Mucosa of descending colon (tissue), 3 donors: ENCODE results near the gene EXT2. TPM values are rescaled to one million over a fixed set of nuclear protein-coding genes. Genes with fewer than 3 reads are reported as not detected.

Experiments
- ATAC-seq: fragments of 200-7000 bp; cut with Tn5 transposase; one replicate; pipeline ENCODE4 v1.9.1; 2020; ENCODE audit warnings: mild to moderate bottlenecking, moderate library complexity
- DNase-seq, 3 donors: peaks; one replicate each; pipeline ENCODE4 v3.0.0-alpha.2; 2020
- H3K36me3 ChIP-seq: fragments of 200-600 bp; one replicate; pipeline ENCODE4 v1.8.0; 2021; ENCODE audit warnings: low read depth, mild to moderate bottlenecking
- H3K4me1 ChIP-seq: fragments of 200-600 bp; one replicate; pipeline ENCODE4 v1.8.0; 2021; ENCODE audit warnings: low read depth, mild to moderate bottlenecking
- H3K4me3 ChIP-seq: fragments of 200-600 bp; one replicate; pipeline ENCODE4 v1.8.0; 2021; ENCODE audit warnings: mild to moderate bottlenecking
- H3K9me3 ChIP-seq: fragments of 200-600 bp; one replicate; pipeline ENCODE4 v1.8.0; 2021; ENCODE audit warnings: mild to moderate bottlenecking
- CTCF ChIP-seq: fragments of 200-600 bp; IDR thresholded peaks from one replicate; pipeline ENCODE4 v1.8.0; 2022; ENCODE audit warnings: antibody characterized with exemption, mild to moderate bottlenecking
- intact Hi-C, 2 donors: fragments of 100-400 bp; cut with DNase I in 1 of 2; cut with micrococcal nuclease in 1 of 2; formaldehyde crosslinking; loops; one replicate each; pipeline versions ENCODE4 v1.11.0 to v1.11.1; 2022; cut with DNase I, micrococcal nuclease
- total RNA-seq, 3 donors: library from RNA; stranded (reverse); fragmentation: NEBNext Ultra II Directional in 2 of 3; extraction: Animal tissue kit (Norgen Biotek cat#: 25700) in 2 of 3; gene quantifications; one replicate each; pipeline versions ENCODE4 v1.2.1 to v1.2.4, GENCODE V29; 2021 to 2023
- donor health status: DM: no; HTN: no; CAD: no; lungs with moderate emphysema.
- donor health status: DM: no; HTN: no; CAD: no.
- donor health status: DM: no; HTN: yes; CAD: no.

EXT2 gene
- total RNA-seq, 3 donors from 2014 or later = 53.3 to 59.7 (median 57.2) TPM

GRCh38 chr11:44085330-44085729 is 10.1 kb upstream of the EXT2 start:
- DNase-seq = no peak
- ATAC-seq = no peak
- intact Hi-C loops = no loop called here
- Histone ChIP-seq H3K4me3 (no peak overlapping the region), H3K4me1 (no peaks in the 10 kb centered on the region), H3K9me3 (no peaks in the 10 kb centered on the region), H3K36me3 (no peaks in the 10 kb centered on the region)
- TF ChIP-seq CTCF = no peak

GRCh38 chr11:44088377-44088776 is 7.1 kb upstream of the EXT2 start:
- no peak for TF ChIP-seq CTCF
- ATAC-seq = no peak

GRCh38 chr11:44088871-44089270 is 6.6 kb upstream of the EXT2 start:
- DNase-seq (no peak), ATAC-seq (no peak)
- intact Hi-C loops = no loop called here
- Histone ChIP-seq H3K36me3 (no peaks in the 10 kb centered on the region), H3K9me3 (no peaks in the 10 kb centered on the region), H3K4me1 (no peaks in the 10 kb centered on the region), H3K4me3 (no peak overlapping the region)
- TF ChIP-seq CTCF = no peak

More at GRCh38 chr11:44088377-44088776, 7.1 kb upstream of the EXT2 start:
- intact Hi-C loops = no loop called here
- no peaks in the 10 kb centered on the region for H3K4me1 ChIP-seq
- no peak overlapping the region for H3K4me3 ChIP-seq
- no peaks in the 10 kb centered on the region for H3K9me3 ChIP-seq
- no peak for DNase-seq
- no peaks in the 10 kb centered on the region for H3K36me3 ChIP-seq

GRCh38 chr11:44090539-44090938 is 4.9 kb upstream of the EXT2 start:
- Histone ChIP-seq H3K4me1 (no peaks in the 10 kb centered on the region), H3K4me3 (no peak overlapping the region), H3K36me3 (no peaks in the 10 kb centered on the region), H3K9me3 (no peaks in the 10 kb centered on the region)
- no peak for DNase-seq
- no peak for ATAC-seq
- intact Hi-C loops = no loop called here
- no peak for TF ChIP-seq CTCF

GRCh38 chr11:44094260-44094868 is 1.1 kb upstream of the EXT2 start:
- Histone ChIP-seq H3K9me3 (no peaks in the 10 kb centered on the region), H3K4me1 (peaks cover 10% of the 10 kb centered on the region), H3K36me3 (no peaks in the 10 kb centered on the region), H3K4me3 (no peak overlapping the region)
- TF ChIP-seq CTCF = peak; percentile 73
- DNase-seq (peak in 2 of 3 donors; percentile 36 to 95), ATAC-seq (peak; percentile 58)
- intact Hi-C loops = no loop called here
